ENCODE measurements around the gene ARHGAP25.

The ARHGAP25 gene

DNA sequence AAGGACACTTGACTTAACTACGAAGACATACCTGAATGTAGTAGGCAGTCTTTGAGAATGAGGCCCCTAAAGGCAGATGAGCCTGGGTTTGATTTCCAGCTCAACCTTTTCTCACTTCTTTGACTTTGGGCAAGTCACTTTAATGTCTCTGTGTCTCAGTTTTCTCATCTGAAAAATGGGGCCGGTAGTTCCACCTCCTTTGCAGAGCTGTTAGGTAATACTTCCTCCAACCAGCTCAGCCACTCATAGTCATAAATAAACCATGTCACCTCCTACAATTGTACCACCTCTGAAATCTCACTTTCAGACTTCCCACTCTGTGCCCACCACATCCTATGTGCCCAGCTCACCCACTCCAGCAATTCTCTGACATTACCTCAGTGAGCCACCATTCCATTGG is 10.4 kb downstream of the ARHGAP25 start:
- DNase-seq, result no peak

- no peak for DNase-seq
Observed at GRCh38 chr2:68746408-68746807, 11.8 kb downstream of the ARHGAP25 start.

DNA sequence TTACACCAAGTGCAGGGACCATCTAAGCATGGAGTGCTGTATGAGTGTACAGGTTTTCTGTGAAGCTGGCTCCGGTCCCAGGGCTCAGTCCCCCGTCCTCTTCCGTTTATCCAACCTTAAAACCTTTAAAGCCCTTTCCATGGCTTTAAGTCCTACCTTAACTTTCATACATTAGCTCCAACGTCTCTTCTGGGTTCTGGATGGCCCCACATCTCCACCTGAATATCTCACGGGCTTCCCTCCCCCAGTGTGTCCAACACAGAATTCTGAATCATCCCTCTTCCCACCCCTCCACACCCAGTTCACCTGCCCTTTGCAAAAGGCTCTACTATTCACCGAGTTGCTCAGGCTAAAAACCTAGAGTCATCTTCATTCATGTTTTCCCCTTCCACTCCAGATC is 12.8 kb downstream of the ARHGAP25 start:
- no peak for DNase-seq

DNA sequence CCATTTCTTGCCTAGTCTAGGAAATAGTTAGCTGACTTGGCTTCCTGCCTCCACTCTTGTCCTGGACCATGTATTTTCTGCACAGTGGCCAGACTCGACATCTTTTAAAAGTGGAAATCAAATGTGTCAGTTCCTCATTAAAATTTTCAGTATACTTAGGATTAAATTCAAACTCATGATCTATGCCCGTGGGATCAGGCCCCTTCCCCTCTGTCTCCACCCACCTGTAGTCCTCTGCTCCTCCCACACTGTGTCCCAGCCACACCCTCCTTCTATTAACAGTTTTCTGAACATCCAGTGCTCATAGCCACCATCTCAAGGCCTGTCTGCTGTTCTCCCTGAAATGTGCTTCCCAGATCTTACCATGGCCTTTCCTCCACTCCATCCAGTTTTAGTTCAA is 13.3 kb downstream of the ARHGAP25 start:
- DNase-seq, result no peak

- no peak for DNase-seq
Observed at GRCh38 chr2:68748568-68748967, 14.0 kb downstream of the ARHGAP25 start.

- no peak for DNase-seq
Observed at GRCh38 chr2:68749345-68749744, 14.7 kb downstream of the ARHGAP25 start.

GRCh38 chr2:68750592-68751396 is 16.2 kb downstream of the ARHGAP25 start:
- no peak for DNase-seq

DNA sequence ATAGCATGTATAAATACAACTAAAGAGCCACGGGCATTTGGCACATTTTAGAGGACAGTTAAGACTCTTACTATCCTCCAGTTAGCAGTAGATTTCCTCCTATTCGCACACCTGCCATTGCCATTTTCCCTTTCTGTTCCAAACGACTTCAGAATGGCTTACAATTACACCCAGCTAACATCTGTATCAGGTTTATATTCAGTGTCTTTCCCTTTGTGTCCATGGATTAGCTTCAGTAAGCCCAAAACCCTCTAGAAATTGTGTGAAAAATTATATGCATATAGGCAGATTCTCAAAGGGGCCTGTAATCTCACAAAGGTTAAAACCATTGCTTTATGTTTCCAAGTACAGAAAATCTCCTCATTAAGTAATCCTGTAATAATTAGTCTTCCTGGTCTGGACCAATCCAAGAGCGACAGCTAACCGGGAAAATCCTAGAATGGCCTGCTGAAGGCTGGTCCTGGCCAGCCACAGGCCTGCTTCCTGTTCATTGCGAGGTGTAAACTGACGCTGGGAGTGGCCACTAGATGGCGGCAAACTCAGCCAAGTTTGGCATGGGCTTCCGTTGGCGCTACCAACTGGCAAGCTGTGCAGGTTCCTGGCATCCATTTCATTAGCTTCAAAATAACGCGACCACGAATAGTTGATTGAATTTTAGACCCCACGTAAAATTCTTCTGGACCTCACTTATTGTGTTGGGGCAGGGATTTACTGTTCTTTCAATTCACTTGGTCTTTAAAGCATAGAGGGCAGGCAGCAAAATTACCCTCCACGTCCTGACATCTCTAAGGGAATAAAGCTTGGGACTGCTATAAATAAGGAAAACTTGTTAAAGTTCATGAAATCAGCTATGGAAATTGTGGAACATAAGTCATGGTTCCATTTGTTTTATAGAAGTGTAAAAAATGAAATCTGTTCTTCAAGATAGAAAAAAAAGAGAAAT is 17.1 kb downstream of the ARHGAP25 start:
- DNase-seq, result peak; percentile 63 to 87

DNA sequence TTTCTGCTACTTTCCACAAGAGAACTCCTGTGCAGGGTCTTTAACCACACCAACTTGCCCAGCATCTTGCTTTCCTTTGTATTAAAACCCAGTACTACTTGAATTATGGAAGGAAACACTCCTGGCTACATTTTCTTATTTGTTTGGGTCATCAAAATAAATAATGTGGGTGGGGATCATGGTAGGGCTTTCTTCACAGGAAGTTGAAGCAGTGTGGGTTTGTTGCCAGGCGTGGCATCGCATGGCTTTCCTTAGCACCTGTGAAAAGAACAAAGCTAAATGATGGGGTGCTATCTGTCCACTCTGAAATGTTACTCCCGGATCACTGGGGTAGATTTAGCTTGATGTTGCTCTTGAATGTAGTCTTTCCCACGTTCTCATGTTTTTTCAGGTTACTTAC is 18.7 kb downstream of the ARHGAP25 start:
- DNase-seq, result no peak

DNA sequence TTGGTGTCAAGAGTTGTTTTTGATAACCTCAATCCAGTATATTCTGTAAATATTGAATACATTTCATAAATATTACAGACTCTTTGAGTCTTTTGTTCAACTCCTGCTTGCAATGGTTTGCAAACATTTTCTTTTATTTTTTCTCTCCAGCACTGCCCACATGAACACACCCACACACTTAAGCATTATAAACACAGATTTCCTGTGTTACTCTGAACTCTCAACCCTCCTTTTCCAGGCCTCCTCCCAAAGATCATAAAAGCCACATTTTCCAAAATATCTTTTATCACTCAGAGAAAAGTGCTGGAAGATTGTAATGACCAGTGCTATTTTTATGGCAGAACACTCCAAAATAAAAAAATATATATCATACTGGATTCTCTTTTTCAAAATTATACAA is 20.5 kb downstream of the ARHGAP25 start:
- DNase-seq, result no peak

DNA sequence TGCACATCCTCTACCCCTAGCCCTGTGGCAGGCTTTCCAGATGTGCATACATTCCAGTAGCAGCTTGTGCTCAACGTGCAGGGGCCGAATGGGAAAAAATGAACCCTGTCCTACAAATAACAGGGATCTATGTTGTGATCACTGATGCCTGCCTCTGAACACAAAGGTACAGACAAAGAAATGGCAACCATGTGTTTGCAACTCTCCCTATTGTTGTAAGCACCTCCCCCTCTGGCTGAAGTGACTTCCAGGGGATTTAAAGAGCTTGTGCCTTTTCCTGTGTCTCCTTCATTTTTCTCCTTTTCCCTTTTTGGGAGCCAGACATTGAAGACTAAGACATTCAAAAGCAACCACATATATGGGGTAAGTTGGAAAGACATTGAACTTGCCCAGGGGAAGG is 21.6 kb downstream of the ARHGAP25 start:
- DNase-seq, result no peak

DNA sequence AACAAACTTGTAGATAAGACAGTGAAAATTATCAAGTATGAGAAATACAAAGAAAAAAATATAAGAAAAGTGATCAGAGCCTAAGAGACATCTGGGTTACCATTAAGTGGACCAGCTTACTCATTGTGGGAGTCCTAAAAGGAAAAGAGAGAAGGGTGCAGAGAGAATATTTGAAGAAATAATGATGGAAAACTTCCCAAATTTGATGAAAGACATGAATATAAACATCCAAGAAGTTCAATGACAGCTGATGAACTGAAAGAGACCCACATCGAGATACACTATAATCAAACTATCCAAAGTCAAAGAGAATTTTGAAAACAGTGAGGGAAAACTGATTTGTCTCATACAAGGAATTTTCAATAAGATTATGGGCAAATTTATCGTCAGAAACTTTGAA is 22.5 kb downstream of the ARHGAP25 start:
- DNase-seq, result no peak

DNA sequence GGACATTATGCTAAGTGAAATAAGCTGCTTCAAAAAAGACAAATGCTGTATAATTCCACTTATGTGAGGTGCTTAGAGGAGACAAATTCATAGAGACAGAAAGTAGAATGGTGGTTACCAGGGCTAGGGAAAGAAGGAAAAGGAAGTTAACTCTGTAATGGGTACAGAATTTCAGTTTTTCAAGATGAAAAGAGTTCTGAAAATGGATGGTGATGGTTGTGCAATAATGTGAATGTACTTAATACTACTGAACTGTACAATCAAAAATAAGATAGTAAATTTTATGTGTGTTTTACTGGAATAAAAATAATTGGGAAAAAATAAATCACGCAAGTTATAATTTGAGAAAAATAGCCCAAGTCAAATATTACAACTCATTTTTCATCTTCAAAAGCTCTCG is 27.5 kb downstream of the ARHGAP25 start:
- DNase-seq, result no peak

DNA sequence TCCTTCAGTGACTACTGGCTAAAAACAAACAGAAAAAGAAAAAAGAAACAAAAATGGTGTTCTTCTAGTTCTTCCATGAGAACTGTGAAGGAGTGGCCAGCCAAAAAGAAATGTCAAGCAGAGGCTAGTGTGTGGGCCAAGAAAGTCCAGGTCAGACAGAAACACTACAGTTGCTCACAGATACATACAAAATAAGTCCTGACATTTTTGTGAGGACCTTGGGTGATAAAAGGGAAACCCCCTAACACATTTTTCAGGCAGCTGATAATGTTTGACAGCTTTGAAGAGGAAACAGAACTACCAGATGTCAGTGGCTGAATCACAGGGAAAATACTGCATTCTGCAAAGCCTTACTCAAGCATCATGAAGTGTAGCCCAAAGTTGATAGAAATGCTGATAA is 28.1 kb downstream of the ARHGAP25 start:
- no peak for DNase-seq

- DNase-seq, result no peak
Observed at GRCh38 chr2:68764041-68764805, 29.6 kb downstream of the ARHGAP25 start.

- DNase-seq, result no peak
Observed at GRCh38 chr2:68764806-68765311, 30.2 kb downstream of the ARHGAP25 start.

DNA sequence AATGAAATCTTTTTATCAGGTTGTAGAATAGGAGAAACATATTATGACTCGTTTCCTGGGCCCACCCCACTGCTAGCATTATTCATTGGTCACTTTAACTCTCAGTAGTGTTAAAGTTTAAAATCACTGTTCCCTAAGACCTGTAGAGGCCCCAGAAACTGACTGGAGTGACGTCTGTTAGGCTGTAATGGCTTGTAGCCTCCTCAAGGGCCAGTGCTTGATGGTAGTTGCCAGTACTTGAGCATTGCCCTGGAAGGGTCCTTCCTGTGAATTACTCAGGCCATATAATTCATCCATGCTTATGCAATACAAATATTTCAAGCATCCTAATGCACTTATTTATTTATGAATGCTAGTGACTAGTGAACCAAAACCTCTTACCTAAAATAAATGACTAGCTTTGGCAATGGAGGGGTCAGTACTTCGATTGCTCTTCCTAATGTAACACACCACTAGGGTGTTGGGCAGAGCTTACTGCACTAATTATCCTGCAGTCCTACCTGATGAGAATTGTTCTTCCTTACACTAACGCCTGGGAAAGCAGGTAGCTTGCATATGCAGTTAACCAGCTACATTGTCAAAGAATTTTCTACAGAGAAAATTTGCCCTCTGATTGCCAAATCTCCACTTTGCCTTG is 31.2 kb downstream of the ARHGAP25 start:
- no peak for DNase-seq

DNA sequence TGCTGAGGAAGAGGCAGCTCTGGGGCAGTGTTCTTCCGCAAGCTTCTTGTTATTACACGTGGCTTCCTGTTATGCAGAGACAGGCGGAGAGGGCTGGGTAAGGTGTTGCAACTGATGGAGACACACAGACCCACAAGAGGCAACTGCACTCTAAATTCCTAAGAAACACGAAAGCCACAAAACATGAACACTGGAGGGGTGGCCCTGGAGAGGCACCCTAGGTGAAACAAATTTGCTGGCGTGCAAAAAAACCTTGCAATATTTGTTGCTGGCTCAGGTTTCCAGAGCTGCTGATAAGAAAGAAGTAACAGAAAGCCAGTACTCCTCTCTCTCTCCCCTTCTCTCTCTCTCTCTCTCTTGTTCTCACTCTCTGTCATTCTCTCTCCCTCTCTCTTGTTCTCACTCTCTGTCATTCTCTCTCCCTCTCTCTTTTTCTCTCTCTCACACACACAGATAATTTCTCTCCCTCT is 31.8 kb downstream of the ARHGAP25 start:
- no peak for DNase-seq

DNA sequence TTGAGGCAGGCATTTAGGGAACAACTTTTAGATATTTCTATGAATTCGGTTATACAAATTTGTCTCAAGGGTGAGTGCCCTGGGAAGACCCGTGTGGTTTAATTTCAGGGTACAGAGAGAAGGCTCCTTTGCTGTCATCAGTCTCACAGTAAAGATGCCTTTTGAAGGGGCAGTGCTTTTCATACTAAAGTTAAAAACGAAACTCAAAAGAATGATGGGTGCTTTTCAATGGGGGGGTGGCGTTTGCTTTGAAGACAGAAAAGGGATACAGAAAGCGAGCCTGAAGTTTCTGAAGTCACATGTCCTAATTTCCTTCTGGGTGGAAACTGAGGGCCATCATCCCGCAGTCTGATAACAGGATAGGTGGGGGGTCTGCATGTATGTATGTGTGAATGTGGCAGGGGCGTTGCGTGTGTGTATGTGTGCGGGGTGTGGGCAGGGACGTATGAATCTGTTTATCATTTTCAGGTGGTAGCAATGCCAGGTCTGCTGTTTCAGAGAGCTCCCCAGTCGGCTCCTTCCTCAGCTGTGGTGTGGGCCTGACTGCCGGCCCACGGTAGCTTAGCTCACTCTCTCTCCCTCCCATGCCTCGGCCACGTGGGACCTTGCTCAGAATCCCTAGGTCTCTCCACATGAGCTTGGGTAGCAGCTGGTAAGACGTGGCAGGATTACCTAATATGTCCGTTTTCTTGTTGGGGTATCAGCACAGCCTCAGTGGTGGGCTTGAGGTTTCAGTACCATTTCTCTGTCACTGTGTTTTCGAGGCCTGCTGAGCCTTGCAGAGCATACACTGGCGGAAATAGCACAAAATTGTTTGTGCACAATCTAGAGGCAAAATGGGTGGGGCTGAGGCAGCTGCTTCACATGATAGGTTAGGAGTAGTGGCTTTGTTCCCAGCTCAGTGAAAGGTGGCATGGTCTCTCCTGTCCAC is 32.7 kb downstream of the ARHGAP25 start:
- DNase-seq, result no peak

DNA sequence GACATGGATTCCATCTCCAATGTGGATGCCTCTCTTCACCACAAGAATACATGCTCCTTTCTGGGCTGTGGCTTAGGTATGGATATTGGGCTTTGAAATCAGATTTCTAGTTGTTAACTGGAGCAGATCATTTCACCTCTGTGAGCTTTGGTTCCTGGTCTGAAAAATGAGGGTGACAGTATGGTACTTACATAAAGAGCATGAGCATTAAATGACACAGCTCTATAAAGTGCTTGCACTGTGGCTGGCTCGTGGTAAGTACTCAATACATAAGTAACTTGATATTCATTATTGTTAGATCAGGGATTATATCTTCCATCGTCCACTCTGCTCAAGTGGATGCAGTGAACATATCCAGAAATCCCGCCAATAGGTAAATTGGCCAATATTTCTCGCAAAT is 33.4 kb downstream of the ARHGAP25 start:
- no peak for DNase-seq

GRCh38 chr2:68768461-68768860 is 33.9 kb downstream of the ARHGAP25 start:
- no peak for DNase-seq

All from NCI-H1930 (cell line).